AG09319 (cell line): ENCODE data around the gene SUMO2.

Source experiments
- DNase-seq: peaks from one replicate; pipeline ENCODE4 v3.0.0-alpha.2; 2010; ENCODE audit warnings: low read depth; ENCODE audit errors: extremely low read depth
- TF ChIP-seq, protein P1 (sequence below): IDR thresholded peaks from 2 replicates; pipeline ENCODE4 v1.5.1; 2011; ENCODE audit warnings: low read depth, mild to moderate bottlenecking, inconsistent platforms, low read length, moderate library complexity

Gene SUMO2

DNA sequence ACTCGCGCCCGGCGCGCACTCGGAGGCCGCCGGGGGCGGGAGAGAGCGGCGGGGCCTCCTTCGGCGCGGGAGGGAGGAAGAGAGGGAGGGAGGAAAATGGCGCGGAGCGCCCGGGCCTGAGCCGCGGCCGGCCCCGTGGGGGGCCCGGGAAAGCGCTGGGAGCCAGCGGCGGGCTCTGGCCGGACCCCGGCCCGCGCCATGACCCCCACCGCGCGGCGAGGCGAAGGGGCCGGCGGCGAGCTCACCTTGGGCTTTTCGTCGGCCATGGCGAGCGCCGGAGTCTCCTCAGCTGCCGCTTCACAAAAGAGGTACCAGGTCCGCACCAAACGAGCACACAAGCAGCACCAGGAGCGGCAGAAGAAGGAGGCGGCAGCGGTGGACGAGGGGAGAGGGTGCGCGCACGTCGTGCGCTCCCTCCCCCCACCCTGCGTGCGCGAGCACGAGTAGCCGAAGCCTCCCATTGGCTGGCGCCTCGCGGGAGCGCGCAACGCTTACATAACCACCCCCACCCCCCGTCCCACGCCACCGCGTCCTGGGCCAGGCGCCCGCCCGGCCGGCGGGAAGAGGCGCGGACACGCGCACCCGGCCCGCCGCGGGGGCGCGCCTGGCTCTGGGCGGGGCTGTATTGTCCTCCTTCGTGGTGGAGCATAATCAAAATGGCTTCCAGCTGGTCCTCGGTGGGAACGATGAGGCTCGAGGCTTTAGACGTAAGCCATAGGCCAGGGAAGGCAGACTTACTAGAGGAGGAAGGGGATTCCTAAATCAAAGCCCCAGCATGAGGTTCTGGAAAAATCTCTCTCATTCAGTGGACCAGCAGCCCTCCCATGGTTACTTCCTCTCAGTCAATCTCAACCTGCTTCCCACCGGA, at the start of gene SUMO2:
Gene SUMO2 (minus strand): TSS at position 391 of the 868 bp plus-strand sequence. CDS start 125 bp downstream, at position 266.
- DNase-seq: peak; percentile 93
- TF ChIP-seq, protein P1, sequence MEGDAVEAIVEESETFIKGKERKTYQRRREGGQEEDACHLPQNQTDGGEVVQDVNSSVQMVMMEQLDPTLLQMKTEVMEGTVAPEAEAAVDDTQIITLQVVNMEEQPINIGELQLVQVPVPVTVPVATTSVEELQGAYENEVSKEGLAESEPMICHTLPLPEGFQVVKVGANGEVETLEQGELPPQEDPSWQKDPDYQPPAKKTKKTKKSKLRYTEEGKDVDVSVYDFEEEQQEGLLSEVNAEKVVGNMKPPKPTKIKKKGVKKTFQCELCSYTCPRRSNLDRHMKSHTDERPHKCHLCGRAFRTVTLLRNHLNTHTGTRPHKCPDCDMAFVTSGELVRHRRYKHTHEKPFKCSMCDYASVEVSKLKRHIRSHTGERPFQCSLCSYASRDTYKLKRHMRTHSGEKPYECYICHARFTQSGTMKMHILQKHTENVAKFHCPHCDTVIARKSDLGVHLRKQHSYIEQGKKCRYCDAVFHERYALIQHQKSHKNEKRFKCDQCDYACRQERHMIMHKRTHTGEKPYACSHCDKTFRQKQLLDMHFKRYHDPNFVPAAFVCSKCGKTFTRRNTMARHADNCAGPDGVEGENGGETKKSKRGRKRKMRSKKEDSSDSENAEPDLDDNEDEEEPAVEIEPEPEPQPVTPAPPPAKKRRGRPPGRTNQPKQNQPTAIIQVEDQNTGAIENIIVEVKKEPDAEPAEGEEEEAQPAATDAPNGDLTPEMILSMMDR: no peak; the same call in 1 of the 2 replicates

DNA sequence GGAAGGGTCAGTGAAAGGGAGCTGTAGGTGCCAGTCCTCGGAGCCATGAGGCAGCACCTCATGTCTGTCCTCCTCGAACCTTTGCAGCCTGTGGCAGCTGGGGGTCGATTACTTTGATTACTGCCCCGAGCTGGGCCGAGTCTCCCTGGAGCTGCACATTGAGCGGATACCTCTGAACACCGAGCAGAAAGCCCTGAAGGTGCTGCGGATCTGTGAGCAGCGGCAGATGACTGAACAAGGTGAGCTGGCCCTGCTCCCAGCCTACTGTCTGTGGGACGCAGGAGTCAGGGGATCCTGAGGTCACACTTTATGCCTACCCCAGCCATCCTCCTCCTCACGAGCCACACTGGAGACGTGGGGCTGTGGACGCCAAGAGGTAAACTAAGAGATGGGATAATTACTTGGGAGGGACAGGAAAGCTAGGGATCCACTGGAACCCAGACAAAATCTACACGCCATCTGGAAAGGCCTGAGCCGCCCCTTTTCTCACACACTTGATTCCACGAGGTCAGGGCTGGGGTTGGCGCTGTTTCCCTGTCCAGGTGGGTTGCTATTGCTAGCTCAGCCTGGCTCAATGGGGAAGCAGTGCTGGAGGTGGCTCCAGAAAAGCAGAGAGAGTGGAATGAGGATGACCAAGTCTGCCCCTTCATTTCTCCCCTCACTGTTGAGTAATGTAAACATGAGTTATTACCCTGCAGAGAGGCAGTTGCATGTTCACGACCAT, 49.1 kb upstream of the SUMO2 start:
- TF ChIP-seq, protein P1: no peak
- DNase-seq: no peak

DNA sequence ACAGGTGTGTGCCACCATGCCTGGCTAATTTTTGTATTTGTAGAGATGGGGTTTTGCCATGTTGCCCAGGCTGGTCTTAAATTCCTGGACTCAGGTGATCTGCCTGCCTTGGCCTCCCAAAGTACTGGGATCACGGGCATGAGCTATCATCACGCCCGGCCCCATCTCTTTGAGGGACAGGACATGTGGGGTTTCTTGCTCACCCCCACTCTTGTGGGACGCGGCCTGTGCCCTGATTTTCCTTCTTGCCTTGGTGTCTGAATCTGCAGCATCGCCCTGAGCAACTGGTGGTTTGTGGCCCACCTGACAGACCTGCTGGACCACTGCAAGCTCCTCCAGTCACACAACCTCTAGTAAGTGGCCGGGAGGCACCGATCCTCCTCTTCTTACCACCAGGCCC, 48.3 kb upstream of the SUMO2 start:
- TF ChIP-seq, protein P1: no peak
- no peak for DNase-seq

DNA sequence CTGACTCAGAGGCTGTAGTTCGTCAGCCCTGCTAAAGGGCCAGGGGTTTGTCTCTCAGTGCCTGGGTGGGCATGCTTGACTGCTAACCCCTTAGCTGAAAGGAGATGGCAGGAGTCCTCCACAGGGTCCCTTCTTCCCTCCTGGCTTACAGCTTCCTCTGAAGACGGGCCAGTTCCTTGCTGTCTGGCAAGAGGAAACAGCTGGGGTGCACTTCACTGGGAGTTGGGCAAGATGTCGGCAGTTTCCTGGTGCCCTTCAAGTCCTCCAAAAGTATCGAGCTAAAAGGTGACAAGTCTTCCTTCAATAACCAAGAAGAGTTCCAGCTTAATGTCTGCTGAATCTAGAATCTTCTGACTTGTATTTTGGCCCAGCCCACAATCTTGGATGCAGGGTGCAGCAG, 46.1 kb upstream of the SUMO2 start:
- no peak for DNase-seq
- TF ChIP-seq, protein P1: no peak

DNA sequence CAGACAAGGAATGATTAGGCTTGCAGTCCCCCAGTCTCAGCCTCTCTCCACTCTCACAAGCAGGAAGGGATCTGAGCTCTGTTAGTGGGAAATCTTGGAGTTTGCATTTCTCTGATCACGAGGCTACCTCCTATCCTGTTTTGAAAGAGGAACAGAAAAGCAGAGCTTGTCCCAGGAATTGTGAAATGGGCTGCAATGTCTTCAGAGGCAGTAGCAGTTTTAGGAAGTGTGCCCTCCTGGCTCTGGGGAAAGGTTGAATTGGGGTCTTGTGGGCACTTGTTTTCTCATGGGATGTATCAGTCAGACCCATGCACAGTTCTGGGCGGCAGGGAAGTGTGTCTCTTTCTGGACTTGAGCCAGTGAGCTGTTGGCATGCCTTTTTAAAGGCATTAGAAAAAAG, 45.5 kb upstream of the SUMO2 start:
- DNase-seq: no peak
- TF ChIP-seq, protein P1: no peak

DNA sequence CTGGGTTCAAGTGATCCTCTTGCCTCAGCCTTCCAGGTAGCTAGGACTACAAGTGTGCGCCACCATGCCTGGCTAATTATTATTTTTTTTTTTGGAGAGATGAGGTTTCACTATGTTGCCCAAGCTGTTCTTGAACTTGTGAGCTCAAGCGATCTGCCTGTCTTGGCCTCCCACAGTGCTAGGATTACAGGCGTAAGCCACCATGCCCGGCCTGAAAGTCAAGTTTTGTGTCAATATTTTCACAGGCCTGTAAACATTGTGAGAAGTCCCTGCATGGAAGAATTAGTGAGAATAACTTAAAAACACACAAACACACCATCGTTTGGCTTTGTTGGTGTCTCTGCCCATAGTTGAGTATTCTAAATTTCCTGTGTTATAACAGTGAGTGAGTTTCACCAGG, 45.0 kb upstream of the SUMO2 start:
- TF ChIP-seq, protein P1: no peak
- DNase-seq: no peak

DNA sequence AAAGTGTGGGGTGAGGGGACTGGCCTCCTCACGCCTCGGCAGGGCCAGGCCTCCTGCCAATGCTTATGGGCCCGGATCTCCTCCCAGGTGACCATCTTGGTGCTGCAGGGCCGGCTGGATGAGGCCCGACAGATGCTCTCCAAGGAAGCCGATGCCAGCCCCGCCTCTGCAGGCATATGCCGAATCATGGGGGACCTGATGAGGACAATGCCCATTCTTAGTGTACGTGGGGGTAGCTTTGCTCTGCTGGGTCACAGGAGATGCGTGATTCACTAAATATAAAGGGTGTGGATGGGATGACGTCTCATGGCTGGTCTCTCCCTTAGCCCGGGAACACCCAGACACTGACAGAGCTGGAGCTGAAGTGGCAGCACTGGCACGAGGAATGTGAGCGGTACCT, 42.3 kb upstream of the SUMO2 start:
- TF ChIP-seq, protein P1: no peak
- DNase-seq: no peak
